GM19395 (cell line): Measurements from ENCODE around the gene SSTR1.
"Not testable (repeated sequence)": the region's sequence is repeated elsewhere in the genome, so short reads cannot be mapped to it uniquely, and the experiment has no call there.

Source experiments
- ATAC-seq: cut with Tn5 transposase; IDR thresholded peaks from one replicate; pipeline ENCODE4 v1.9.1; 2021; ENCODE audit warnings: mild to moderate bottlenecking, moderate library complexity; ENCODE audit not compliant: unreplicated experiment

Gene SSTR1

GRCh38 chr14:38207736-38208617 is at the start of gene SSTR1:
Gene SSTR1, plus strand, starts transcription at chr14:38207904. Its CDS starts 1,486 bp downstream, at chr14:38209390.
- no peak for ATAC-seq

GRCh38 chr14:38158468-38158867 is 49.2 kb upstream of the SSTR1 start:
- ATAC-seq = no peak

DNA sequence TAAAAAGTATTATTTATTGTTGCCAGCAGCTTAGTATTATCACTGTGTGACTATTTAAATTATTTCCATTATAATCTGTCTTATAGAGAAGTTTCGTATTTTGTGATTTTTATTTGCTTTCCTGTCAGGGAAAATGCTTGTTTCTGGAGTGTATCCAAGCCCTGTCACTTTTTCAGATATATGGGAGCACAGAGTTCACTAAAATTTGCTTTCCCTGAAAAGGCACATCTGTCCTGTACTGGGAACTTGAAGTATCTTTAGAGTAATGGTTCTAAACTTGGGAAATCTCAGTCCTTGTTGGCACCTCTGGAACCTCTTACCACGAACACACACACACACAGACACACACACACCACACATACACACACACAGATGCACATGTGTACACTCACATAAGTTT is 39.3 kb upstream of the SSTR1 start:
- no peak for ATAC-seq

GRCh38 chr14:38171197-38171596 is 36.5 kb upstream of the SSTR1 start:
- no peak for ATAC-seq

DNA sequence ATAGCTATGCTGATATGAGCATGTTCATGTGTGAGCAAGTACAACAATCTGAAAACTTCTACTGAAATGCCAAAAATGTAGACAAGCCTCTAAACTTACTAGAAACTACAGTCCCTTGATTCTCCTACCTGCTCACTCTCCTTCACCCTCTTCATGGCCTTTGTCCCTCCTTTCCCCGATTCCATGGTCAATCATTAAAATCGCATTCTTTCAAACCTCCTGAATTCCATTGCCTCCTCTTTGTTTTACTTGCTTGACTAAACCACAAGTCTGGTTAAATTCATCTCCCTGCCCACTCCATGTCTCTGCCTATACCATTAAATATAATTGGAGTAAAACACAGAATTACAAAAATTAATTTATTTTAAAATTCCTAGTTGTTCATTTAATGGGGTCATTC is 33.0 kb upstream of the SSTR1 start:
- no peak for ATAC-seq

- no peak for ATAC-seq
Observed at GRCh38 chr14:38175658-38176057, 32.0 kb upstream of the SSTR1 start.

DNA sequence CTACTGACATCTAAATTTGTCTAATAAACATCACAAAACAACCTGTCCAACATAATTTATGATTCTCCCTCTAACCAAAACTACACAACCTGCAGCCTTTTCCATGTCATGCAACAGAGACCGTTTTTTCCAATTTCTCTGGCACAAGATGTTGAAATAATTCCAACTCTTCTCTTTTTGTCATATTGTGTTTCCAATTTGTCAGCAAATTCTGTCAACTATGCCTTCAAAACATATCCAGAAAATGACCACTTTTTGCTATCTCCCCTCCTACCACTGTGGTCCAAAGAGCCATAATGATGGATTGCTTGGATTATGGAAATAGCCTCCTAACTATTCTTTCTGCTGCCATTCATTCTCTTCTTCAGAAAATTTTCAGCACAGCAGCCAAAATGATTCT is 31.3 kb upstream of the SSTR1 start:
- no peak for ATAC-seq

DNA sequence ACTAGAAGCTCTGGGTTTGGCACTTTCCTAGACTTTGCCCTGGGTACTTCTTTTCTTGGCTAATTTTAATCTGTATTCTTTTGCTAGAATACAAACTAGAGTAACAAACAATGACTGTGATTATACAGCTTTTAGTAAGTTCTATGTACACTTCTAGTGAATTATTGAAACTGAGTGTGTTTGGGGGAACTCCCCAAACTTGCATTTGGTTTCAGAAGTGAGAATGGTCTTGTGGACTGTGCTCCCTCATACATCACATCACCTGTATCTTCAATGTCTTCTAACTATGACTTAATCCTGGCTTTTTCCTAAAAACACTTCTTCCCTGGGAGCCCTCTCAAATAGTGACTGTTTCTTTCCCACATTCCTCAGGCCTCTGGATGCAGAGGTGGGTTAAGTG is 23.6 kb upstream of the SSTR1 start:
- ATAC-seq = no peak

- ATAC-seq = no peak
Observed at GRCh38 chr14:38185671-38186070, 22.0 kb upstream of the SSTR1 start.

DNA sequence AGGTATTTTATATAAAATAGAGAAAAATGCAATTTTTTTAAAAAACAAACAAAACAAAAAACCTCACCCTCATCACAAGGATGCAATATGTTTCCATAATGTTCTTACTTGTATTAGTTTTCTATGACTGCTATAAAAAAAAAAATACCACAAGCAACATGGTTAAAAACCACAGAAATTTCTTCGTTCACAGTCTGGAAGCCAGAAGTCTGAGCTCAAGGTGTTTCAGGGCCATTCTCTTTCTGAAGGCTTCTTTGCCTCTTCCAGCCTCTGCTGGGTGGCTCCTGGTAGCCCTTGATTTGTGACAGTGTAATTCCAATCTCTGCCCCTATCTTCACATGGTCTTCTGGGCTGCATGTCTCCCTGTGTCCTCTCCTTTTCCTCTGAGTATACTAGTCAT is 21.5 kb upstream of the SSTR1 start:
- no peak for ATAC-seq

- no peak for ATAC-seq
Observed at GRCh38 chr14:38187528-38187927, 20.2 kb upstream of the SSTR1 start.

DNA sequence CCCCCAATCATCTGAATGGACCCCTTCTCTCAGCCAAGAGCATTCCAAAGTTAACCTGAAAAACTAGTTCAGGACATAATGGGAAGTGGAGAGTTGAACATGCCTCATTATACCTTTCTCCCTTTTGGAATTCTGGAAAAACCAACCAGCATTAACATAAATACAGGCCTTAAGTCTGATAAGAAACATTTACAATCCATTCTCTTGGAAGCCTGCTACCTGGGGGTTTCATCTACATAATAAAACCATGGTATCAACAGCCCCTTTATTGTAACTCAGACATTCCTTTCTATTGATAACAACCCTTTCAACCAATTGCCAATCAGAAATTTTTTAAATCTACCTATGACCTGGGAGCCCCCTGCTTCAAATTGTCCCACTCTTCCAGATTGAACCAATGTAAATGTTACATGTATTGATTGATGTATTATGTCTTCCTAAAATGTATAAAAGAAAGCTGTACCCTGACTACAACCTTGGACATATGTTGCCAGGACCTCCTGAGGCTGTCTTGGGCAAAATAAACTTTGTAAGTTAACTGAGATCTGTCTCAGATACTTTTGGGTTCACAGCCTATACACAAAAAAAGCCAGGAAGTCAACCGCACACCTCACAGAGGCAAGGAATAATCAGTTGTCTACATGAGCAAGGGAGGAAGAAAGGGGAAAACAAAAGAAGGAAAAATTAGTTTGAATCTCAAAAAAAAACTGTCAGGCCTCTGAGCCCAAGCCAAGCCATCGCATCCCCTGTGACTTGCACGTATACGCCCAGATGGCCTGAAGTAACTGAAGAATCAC is 17.6 kb upstream of the SSTR1 start:
- no peak for ATAC-seq

DNA sequence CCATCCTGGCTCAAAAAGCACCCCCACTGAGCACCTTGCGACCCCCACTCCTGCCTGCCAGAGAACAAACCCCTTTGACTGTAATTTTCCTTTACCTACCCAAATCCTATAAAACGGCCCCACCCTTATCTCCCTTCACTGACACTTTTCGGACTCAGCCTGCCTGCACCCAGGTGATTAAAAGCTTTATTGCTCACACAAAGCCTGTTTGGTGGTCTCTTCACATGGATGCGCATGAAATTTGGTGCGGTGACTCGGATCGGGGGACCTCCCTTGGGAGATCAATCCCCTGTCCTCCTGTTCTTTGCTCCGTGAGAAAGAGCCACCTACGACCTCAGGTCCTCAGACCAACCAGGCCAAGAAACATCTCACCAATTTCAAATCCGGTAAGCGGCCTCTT is 16.9 kb upstream of the SSTR1 start:
- not testable (repeated sequence) for ATAC-seq

DNA sequence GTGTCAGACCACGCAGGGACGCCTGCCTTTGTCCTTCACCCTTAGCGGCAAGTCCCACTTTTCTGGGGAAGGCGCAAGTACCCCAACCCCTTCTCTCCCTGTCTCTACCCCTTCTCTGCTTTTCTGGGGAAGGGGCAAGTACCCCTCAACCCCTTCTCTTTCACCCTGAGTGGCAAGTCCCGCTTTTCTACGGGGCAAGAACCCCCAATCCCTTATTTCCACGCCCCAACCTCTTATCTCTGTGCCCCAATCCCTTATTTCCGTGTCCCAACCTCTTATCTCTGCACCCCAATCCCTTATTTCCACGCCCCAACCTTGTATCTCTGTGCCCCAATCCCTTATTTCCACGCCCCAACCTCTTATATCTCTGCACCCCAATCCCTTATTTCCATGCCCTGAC is 16.2 kb upstream of the SSTR1 start:
- ATAC-seq = not testable (repeated sequence)

DNA sequence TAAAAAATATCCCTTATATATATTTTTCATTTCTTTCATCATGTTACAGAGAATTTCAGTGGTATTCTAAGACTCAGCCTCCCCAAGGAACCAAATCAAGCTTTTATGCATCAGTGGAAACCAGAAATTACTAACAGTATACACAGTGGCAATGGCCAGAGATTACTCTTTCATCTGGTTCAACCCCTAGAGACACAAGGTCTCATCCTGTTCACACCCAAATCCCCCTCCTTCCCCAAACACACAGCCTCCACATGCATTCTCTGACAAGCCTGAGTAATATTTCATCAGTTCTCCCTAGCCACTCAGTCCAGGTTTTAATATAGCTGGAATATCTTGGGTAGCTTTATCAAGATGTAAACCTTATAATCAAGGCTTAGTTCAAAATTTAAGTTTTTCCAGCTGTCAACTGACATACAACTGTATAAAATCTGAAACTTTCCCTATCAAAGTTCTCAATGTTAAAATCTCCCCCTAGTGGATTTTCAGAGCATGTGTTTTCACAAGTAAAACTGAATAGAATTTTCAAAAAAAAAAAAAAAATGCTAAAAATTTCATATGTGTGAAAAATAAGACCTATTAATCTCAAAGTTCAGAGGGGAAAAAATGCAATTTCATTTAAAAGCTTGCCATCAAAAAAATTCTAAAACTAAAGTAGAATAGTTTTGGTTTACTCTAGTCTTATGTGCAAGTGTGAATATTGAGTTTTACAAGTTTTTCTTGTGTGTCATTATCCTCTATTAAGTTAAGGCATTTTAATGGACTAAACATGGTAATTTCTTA is 10.5 kb upstream of the SSTR1 start:
- no peak for ATAC-seq

- ATAC-seq = no peak
Observed at GRCh38 chr14:38197784-38198335, 9.8 kb upstream of the SSTR1 start.

DNA sequence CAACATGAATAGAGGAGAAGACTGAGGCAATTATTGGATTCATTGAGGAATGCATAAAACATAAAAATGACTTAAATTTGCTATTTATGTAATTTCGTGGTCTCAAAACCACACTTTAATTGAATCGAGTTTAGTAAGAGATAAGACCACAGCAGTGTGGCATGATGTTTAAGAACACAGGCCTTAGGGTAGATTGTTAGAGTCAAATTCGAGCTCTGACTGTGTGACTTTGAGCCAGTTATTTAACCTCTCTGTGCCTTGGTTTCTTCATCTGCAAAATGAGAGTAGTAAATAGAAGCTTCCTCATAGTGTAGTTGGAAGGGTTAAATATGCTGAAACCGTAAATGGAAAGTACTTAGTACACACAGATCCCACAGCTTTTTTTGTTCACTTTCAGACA is 9.3 kb upstream of the SSTR1 start:
- no peak for ATAC-seq

DNA sequence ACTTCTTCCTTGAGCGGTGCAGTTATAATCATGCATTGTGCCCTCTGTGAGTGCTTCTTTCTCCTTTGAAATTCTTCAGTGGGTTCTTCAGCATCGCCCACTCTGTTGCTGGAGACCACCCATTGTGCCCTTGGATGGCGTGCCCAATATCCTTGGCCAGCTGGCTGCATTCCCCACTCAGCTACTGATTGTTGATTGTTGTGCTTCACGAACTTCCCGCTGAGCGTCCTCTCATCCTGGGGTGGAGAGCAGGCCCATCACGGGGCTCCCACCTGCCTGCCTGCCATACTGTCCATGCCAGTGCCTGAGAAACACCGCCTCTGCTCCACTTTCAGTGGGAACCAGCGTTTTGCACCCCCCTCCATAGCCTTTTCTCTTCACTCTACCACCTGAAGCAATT is 8.6 kb upstream of the SSTR1 start:
- no peak for ATAC-seq

GRCh38 chr14:38199739-38200138 is 8.0 kb upstream of the SSTR1 start:
- no peak for ATAC-seq

- no peak for ATAC-seq
Observed at GRCh38 chr14:38201137-38201828, 6.4 kb upstream of the SSTR1 start.
